HL-60 (cell line): Measurements from ENCODE around the gene GANAB.

Experiments
- DNase-seq, 2 experiments: peaks; one replicate each; pipeline ENCODE4 v3.0.0-alpha.2; 2010 to 2020; ENCODE audit warnings: low read depth in 1 of 2, low spot score in 1 of 2
- H3K27ac ChIP-seq: fragments of 250-450 bp; sonication (Bioruptor Pico); replicated peaks from 2 replicates; pipeline ENCODE4 v1.5.1; 2020; ENCODE audit warnings: mild to moderate bottlenecking, moderate library complexity
- H3K27me3 ChIP-seq: fragments of 250-450 bp; sonication (Bioruptor Pico); 2 replicates; pipeline ENCODE4 v1.5.1; 2021; ENCODE audit warnings: mild to moderate bottlenecking, moderate library complexity; ENCODE audit not compliant: insufficient read depth, poor library complexity, severe bottlenecking
- H3K4me3 ChIP-seq: replicated peaks from 2 replicates; pipeline ENCODE4 v1.5.1; 2011; ENCODE audit warnings: mild to moderate bottlenecking, control low read depth, low read length; ENCODE audit not compliant: insufficient read depth
- CTCF ChIP-seq: IDR thresholded peaks from one replicate; pipeline ENCODE4 v1.5.1; 2011; ENCODE audit warnings: low read length, control low read depth, inconsistent platforms; ENCODE audit not compliant: insufficient read depth
- GABPA ChIP-seq: IDR thresholded peaks from 2 replicates; pipeline ENCODE4 v1.6.1; 2012; ENCODE audit warnings: low read depth
- POLR2AphosphoS5 ChIP-seq: IDR thresholded peaks from 2 replicates; pipeline ENCODE4 v1.6.1; 2012; ENCODE audit warnings: low read depth
- REST ChIP-seq: IDR thresholded peaks from 2 replicates; pipeline ENCODE4 v1.6.1; 2012; ENCODE audit warnings: low read depth; ENCODE audit not compliant: insufficient replicate concordance
- SPI1 ChIP-seq: IDR thresholded peaks from 2 replicates; pipeline ENCODE4 v1.6.1; 2012; ENCODE audit warnings: low read depth, mild to moderate bottlenecking, borderline replicate concordance

The GANAB gene

GRCh38 chr11:62592989-62593421, 53.4 kb downstream of the GANAB start:
- H3K27ac ChIP-seq = peak overlapping the region; percentile 88
- H3K4me3 ChIP-seq = no peak overlapping the region
- TF ChIP-seq REST (no peak), POLR2AphosphoS5 (0 out of 2 replicates have a peak, but pooled peaks have one; percentile 23), SPI1 (no peak)
- H3K27me3 ChIP-seq = no peaks in the 10 kb centered on the region
- DNase-seq = no peak

GRCh38 chr11:62592146-62592815, 54.1 kb downstream of the GANAB start:
- Histone ChIP-seq H3K27me3 (no peaks in the 10 kb centered on the region), H3K4me3 (peak overlapping the region; percentile 41), H3K27ac (peak overlapping the region; percentile 88)
- no peak for TF ChIP-seq CTCF
- TF ChIP-seq GABPA = no peak
- no peak for TF ChIP-seq SPI1
- no peak; the same call in none of the 2 replicates for TF ChIP-seq POLR2AphosphoS5
- TF ChIP-seq REST = no peak
- DNase-seq = no peak

DNA sequence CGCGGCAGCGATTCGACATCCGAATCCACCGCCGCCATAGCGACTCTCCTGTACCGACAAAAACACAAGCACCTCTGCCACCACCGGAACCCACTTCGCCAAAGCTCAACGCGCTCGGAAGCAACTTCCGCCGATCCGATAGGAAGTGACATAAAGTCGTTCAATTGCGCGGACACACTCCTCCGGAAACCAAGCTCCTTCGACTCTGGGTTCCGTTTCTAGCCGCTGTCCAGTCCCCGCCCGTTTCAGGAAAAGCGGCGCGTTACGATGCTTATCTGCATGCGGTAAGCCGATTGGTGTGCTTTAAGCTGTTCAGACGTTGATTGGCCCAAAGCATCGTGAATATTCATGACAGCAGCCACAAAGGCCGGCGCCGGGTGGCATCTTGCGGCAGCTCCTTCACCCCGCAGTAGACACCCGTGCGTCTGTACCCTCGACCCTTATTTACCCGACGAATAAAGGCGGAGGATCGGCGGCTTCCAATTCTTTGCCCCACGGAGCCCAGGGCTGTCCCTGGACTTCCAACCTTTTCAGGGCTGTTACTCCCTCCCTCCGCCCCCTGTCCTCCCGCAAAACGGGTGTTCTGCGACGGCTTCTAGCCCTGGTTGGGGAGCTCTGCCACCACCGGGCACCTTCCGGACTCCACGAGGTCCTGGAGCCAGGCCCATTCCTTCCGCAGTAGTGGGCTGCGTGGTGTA, 54.8 kb downstream of the GANAB start, which contains the start of gene TUT1:
Gene TUT1 (minus strand): TSS at position 76 of the 698 bp plus-strand sequence. CDS start 38 bp downstream, at position 38.
- H3K27me3 ChIP-seq = no peaks in the 10 kb centered on the region
- H3K27ac ChIP-seq = peak within 1 kb of the TSS; percentile 88
- peak within 1 kb of the TSS; percentile 74 for H3K4me3 ChIP-seq
- TF ChIP-seq SPI1 (peak; percentile 42; the same call in 1 of the 2 replicates), REST (peak; percentile 86), CTCF (no peak), POLR2AphosphoS5 (peak; percentile 95), GABPA (peak; percentile 99)
- DNase-seq = peak; percentile 99 to 100
